NCI-H460 (cell line): ENCODE data around the gene AASDH. TPM values are rescaled to one million over a fixed set of nuclear protein-coding genes. Genes with fewer than 3 reads are reported as not detected.

Source experiments
- small RNA-seq, 2 experiments: library from RNA; depleted of rRNA; stranded (forward); fragments of <200 nt; gene quantifications; one replicate each; pipeline ENCODE3, GENCODE V24; 2014
- total RNA-seq: library from RNA; depleted of rRNA; stranded (reverse); fragments of >200 nt; shearing (Covaris generic); gene quantifications from 2 replicates; pipeline ENCODE4 v1.2.3, GENCODE V29; 2014; rRNA removed

Gene AASDH
- total RNA-seq, 1 experiment from 2014 or later, result 12.1 TPM

Small RNA genes lying within 50 kb of the gene (small RNA-seq; reads per million reads assigned to genes)
- gene RNU6-197P, result 0 reads per million in 2 experiments

Other genes with a start within 250 kb of the AASDH start
- gene PPAT, start 48.1 kb upstream of the AASDH start, total RNA-seq, result 39.1 and 39.8 TPM in 2 replicates
- gene PAICS, start 48.8 kb upstream of the AASDH start, total RNA-seq, result 127 and 144 TPM in 2 replicates
- 104 and 108 TPM in 2 replicates for gene SRP72, start 80.1 kb upstream of the AASDH start, total RNA-seq
- not detected in 2 replicates for gene ARL9, start 118.3 kb upstream of the AASDH start, total RNA-seq